Testis (tissue), 3 donors: ENCODE data around the gene SKAP2. TPM values are rescaled to one million over a fixed set of nuclear protein-coding genes. Genes with fewer than 3 reads are reported as not detected.

ENCODE experiments used
- DNase-seq: peaks from one replicate; pipeline ENCODE4 v3.0.0-alpha.2; 2019
- H3K27ac ChIP-seq, 2 donors: fragments of 200-600 bp; sonication (generic); one replicate each; pipeline ENCODE4 v1.5.1; 2019
- H3K27me3 ChIP-seq: fragments of 200-600 bp; sonication (generic); one replicate; pipeline ENCODE4 v1.5.1; 2019
- H3K36me3 ChIP-seq: fragments of 200-600 bp; sonication (generic); one replicate; pipeline ENCODE4 v1.5.1; 2017; ENCODE audit warnings: low read depth; ENCODE audit errors: missing control alignments
- H3K4me1 ChIP-seq: fragments of 200-600 bp; sonication (generic); one replicate; pipeline ENCODE4 v1.5.1; 2019
- H3K4me3 ChIP-seq, 2 donors: fragments of 200-600 bp; sonication (generic); one replicate each; pipeline ENCODE4 v1.5.1; 2017 to 2019
- H3K9me3 ChIP-seq: fragments of 200-600 bp; sonication (generic); one replicate; pipeline ENCODE4 v1.5.1; 2017
- CTCF ChIP-seq, 3 experiments: fragments of 450-650 bp in 2 of 3; fragments of 200-600 bp in 1 of 3; sonication (generic) in 1 of 3; IDR thresholded peaks; one replicate each; pipeline ENCODE4 v1.5.1; 2016 to 2019; ENCODE audit warnings: antibody characterized with exemption in 3 of 3, mild to moderate bottlenecking in 2 of 3, moderate library complexity in 1 of 3
- POLR2A ChIP-seq: fragments of 450-650 bp; IDR thresholded peaks from one replicate; pipeline ENCODE4 v1.6.1; 2017; ENCODE audit warnings: antibody characterized with exemption, mild to moderate bottlenecking, moderate library complexity
- WGBS, 2 donors: methylation state at CpG; one replicate each; pipeline ENCODE4 v1.1.5; 2018; 5-methylcytosine and 5-hydroxymethylcytosine counted together
- intact Hi-C: fragments of 100-400 bp; cut with DNase I; formaldehyde crosslinking; loops from one replicate; pipeline ENCODE4 v1.15.1; 2023; ENCODE audit warnings: low total_unique reads
- polyA plus RNA-seq: library from polyadenylated mRNA; stranded (reverse); fragments of 350-450 nt; fragmentation: Illumina TruSeq; extraction: RNeasy Lipid Tissue Mini Kit (QIAGEN cat#74804); gene quantifications from one replicate; pipeline ENCODE4 v1.2.3, GENCODE V29; 2014; ENCODE audit warnings: low read depth, low replicate concordance; ENCODE audit not compliant: insufficient read depth
- total RNA-seq, 2 donors: library from RNA; depleted of rRNA; stranded (reverse); fragments of >200 nt; gene quantifications; one replicate each; pipeline ENCODE4 v1.2.3, GENCODE V29; 2016

SKAP2 gene
- total and polyA plus RNA-seq, 3 donors from 2014 or later: 33.1 to 43.6 (median 33.9) TPM

DNA sequence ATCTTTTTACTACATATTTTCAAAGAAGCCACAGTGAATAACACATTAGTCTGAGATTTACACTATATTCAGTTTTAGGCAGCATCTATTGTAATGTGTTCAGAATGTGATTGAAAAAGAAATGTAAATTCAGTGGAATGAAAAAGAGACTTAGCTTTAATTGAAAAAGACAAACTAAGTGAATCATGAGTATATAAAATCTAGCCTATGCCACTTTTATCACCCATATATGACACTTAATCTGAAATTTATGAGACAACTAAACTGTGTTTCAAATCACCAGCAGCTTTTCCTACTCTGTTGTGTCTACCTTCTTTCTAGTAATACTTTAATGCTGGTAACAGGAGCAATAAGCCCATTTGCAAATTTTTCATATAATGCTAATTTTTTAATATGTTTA lies 4.7 kb downstream of the SKAP2 start:
- H3K36me3 ChIP-seq: no peaks in the 10 kb centered on the region
- TF ChIP-seq POLR2A: no peak
- no peak for TF ChIP-seq CTCF (IDR thresholded peaks at IDR 0.05)
- DNase-seq: no peak
- H3K4me1 ChIP-seq: peaks cover 2% of the 10 kb centered on the region
- no peak overlapping the region for H3K4me3 ChIP-seq
- no peaks in the 10 kb centered on the region for H3K9me3 ChIP-seq
- intact Hi-C loops: no loop called here
- no peaks in the 10 kb centered on the region for H3K27me3 ChIP-seq
- H3K27ac ChIP-seq: no peak overlapping the region

DNA sequence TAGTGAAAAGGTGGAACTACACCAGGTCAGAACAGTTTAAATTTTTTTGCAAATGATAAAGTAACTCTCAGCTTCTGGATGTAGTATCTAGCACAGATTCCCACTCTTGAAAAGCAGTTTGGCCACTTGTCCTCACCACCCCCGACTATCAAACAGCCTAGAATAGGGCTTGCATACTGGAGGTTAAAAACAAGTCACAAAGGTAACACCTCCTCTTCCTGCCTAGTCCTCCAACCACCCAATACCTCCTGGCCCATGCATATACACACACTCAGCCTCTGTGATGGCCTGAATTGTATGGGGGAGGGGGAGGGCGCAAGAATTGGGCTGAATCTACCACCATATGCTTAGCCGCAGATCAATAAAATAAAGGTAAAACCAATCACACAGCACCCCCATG lies 5.7 kb downstream of the SKAP2 start:
- WGBS, 2 donors: 75 to 81% methylated on average over 3 of the region's 3 CpGs
- Histone ChIP-seq H3K27ac (no peak overlapping the region), H3K4me1 (peaks cover 2% of the 10 kb centered on the region), H3K36me3 (no peaks in the 10 kb centered on the region), H3K4me3 (no peak overlapping the region), H3K9me3 (no peaks in the 10 kb centered on the region), H3K27me3 (no peaks in the 10 kb centered on the region)
- TF ChIP-seq CTCF (IDR thresholded peaks at IDR 0.05) (no peak), POLR2A (no peak)
- DNase-seq: no peak
- intact Hi-C loops: no loop called here

GRCh38 chr7:26858241-26858715 lies 6.1 kb downstream of the SKAP2 start:
- no peak overlapping the region for H3K27ac ChIP-seq
- intact Hi-C loops: no loop called here

GRCh38 chr7:26857506-26858240 lies 6.7 kb downstream of the SKAP2 start:
- Histone ChIP-seq H3K4me1 (no peaks in the 10 kb centered on the region), H3K4me3 (peak overlapping the region in 1 of 2 donors; percentile 21), H3K9me3 (no peaks in the 10 kb centered on the region), H3K36me3 (no peaks in the 10 kb centered on the region), H3K27ac (no peak overlapping the region), H3K27me3 (no peaks in the 10 kb centered on the region)
- intact Hi-C loops: no loop called here
- peak; percentile 31 for DNase-seq
- TF ChIP-seq POLR2A (no peak), CTCF (IDR thresholded peaks at IDR 0.05) (no peak)
- WGBS, 2 donors: 14 to 19% methylated on average over 25 to 34 of the region's 34 CpGs

More at GRCh38 chr7:26858241-26858715, 6.1 kb downstream of the SKAP2 start:
- WGBS, 2 donors: 40% methylated on average over 5 of the region's 5 CpGs
- H3K36me3 ChIP-seq: no peaks in the 10 kb centered on the region
- no peaks in the 10 kb centered on the region for H3K27me3 ChIP-seq
- no peak for TF ChIP-seq CTCF (IDR thresholded peaks at IDR 0.05)
- no peak for TF ChIP-seq POLR2A
- peak overlapping the region in 1 of 2 donors; percentile 21 for H3K4me3 ChIP-seq
- DNase-seq: no peak
- peaks cover 2% of the 10 kb centered on the region for H3K4me1 ChIP-seq
- H3K9me3 ChIP-seq: no peaks in the 10 kb centered on the region

GRCh38 chr7:26857170-26857505 lies 7.3 kb downstream of the SKAP2 start:
- Histone ChIP-seq H3K36me3 (no peaks in the 10 kb centered on the region), H3K27me3 (no peaks in the 10 kb centered on the region), H3K4me1 (no peaks in the 10 kb centered on the region), H3K4me3 (peak overlapping the region in 1 of 2 donors; percentile 21), H3K27ac (no peak overlapping the region), H3K9me3 (no peaks in the 10 kb centered on the region)
- intact Hi-C loops: no loop called here
- WGBS, 2 donors: 15 to 20% methylated on average over 4 of the region's 4 CpGs
- DNase-seq: no peak
- TF ChIP-seq CTCF (IDR thresholded peaks at IDR 0.05) (no peak), POLR2A (no peak)
